OCI-LY3 (cell line): ENCODE results near the gene TP63.

Experiments used
- CTCF ChIP-seq: fragments of 200-600, 300-600 bp; sonication (generic); IDR thresholded peaks from 2 replicates; pipeline ENCODE4 v1.5.1; 2014; ENCODE audit warnings: antibody characterized with exemption, low read length, low read depth
- EZH2phosphoT487 ChIP-seq: fragments of 200-600 bp; shearing (Covaris generic); IDR thresholded peaks from 2 replicates; pipeline ENCODE4 v1.6.1; 2018; ENCODE audit warnings: antibody characterized with exemption, mixed run types, low read depth

GRCh38 chr3:189941679-189942078 is 310.5 kb downstream of the TP63 start:
- TF ChIP-seq CTCF = no peak
- TF ChIP-seq EZH2phosphoT487 = no peak
